Measurements from ENCODE around the gene CLDN1.

DNA sequence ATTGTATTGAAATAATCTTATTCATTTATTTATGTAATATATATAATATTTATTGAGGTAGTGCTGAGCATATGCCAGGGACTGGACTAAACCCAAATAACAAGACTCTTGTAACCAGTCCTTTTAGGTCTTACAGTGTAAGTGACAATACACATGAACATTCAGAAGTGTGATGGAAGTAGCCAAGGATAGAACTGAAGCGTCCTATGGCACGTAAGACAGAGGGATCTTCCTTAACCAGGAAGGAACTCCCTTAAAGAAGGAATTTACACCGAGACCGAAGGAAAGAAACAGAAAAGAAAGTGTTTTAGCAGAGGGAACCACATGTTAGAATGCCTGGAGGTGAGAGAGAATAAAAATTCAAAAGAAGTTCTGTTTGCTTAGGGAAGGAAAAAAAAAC, 23.6 kb upstream of the CLDN1 start:
- TF ChIP-seq CTCF (IDR thresholded peaks at IDR 0.05) (no peak), EZH2 (IDR thresholded peaks at IDR 0.05; ENCODE audit: borderline replicate concordance, insufficient read depth, low read depth, low read length, poor library complexity, severe bottlenecking) (no peak)
